CD4-positive, alpha-beta T cell (primary cell): ENCODE measurements around the gene OXTR. TPM values are rescaled to one million over a fixed set of nuclear protein-coding genes. Genes with fewer than 3 reads are reported as not detected.

Source experiments
- ATAC-seq: fragments of 200-7000 bp; cut with Tn5 transposase; one replicate; pipeline ENCODE4 v1.10.0; 2022; ENCODE audit warnings: mild to moderate bottlenecking; ENCODE audit not compliant: poor library complexity
- CTCF ChIA-PET: fragments of 350-600 bp; sonication (Branson Sonifier 250); formaldehyde crosslinking; loops from one replicate; lab custom pipeline; 2021; ENCODE audit warnings: antibody characterized with exemption, inconsistent platforms; lab: Charles Lee
- POLR2A ChIA-PET: fragments of 350-600 bp; sonication (Branson Sonifier 250); formaldehyde crosslinking; loops from one replicate; lab custom pipeline; 2021; ENCODE audit warnings: antibody characterized with exemption, inconsistent platforms; lab: Charles Lee
- DNase-seq, 14 experiments: peaks; one replicate each; pipeline ENCODE4 v3.0.0-alpha.2; 2013 to 2020; ENCODE audit warnings: mixed read lengths in 2 of 14
- H3K27ac ChIP-seq, 2 donors: one replicate each; pipeline versions ENCODE4 v1.5.1 to v1.7.0; 2013; ENCODE audit warnings: low read length in 2 of 2, low read depth in 1 of 2, mild to moderate bottlenecking in 1 of 2
- H3K27me3 ChIP-seq, 2 experiments: 1 replicate in 1 of 2; 2 replicates in 1 of 2; pipeline versions ENCODE4 v1.6.1 to v1.7.0; 2013; ENCODE audit warnings: low read length in 2 of 2, control low read depth in 1 of 2, mild to moderate bottlenecking in 1 of 2, moderate library complexity in 1 of 2; ENCODE audit not compliant: insufficient read depth in 2 of 2, control insufficient read depth in 1 of 2
- H3K36me3 ChIP-seq: one replicate; pipeline ENCODE4 v1.6.1; 2013; ENCODE audit warnings: low read length, control low read depth; ENCODE audit not compliant: insufficient read depth
- H3K4me1 ChIP-seq: one replicate; pipeline ENCODE4 v1.6.1; 2013; ENCODE audit warnings: low read length, control low read depth; ENCODE audit not compliant: insufficient read depth
- H3K4me3 ChIP-seq: one replicate; pipeline ENCODE4 v1.5.1; 2013; ENCODE audit warnings: mild to moderate bottlenecking, low read length, moderate library complexity
- H3K9me3 ChIP-seq, 2 experiments: 1 replicate in 1 of 2; 2 replicates in 1 of 2; pipeline versions ENCODE4 v1.6.1 to v1.7.0; 2013; ENCODE audit warnings: low read length in 2 of 2, mild to moderate bottlenecking in 2 of 2, control low read depth in 1 of 2, moderate library complexity in 1 of 2; ENCODE audit not compliant: control insufficient read depth in 1 of 2, insufficient read depth in 1 of 2
- H3K27ac Mint-ChIP-seq: one replicate; pipeline ENCODE4 v1.8.0; 2020; ENCODE audit warnings: mixed read lengths
- H3K27me3 Mint-ChIP-seq: one replicate; pipeline ENCODE4 v1.8.0; 2021; ENCODE audit warnings: mixed read lengths
- H3K36me3 Mint-ChIP-seq: one replicate; pipeline ENCODE4 v1.8.0; 2021; ENCODE audit warnings: low read depth, mixed read lengths
- H3K4me1 Mint-ChIP-seq: one replicate; pipeline ENCODE4 v1.8.0; 2021; ENCODE audit warnings: low read depth, mixed read lengths
- H3K4me3 Mint-ChIP-seq: one replicate; pipeline ENCODE4 v1.8.0; 2020; ENCODE audit warnings: mild to moderate bottlenecking, mixed read lengths
- H3K9me3 Mint-ChIP-seq: one replicate; pipeline ENCODE4 v1.8.0; 2020; ENCODE audit warnings: mixed read lengths
- intact Hi-C, 2 experiments: fragments of 100-400 bp; cut with DNase I in 1 of 2; cut with micrococcal nuclease in 1 of 2; formaldehyde crosslinking; loops; one replicate each; pipeline versions ENCODE4 v1.15.1 to v1.9.0; 2023 to 2025; cut with DNase I, micrococcal nuclease
- total RNA-seq, 174 experiments: library from RNA in 2 of 174; stranded (reverse) in 2 of 174; gene quantifications; one replicate each; pipeline ENCODE4 v1.2.3 and lab custom pipeline; 2021 to 2026
- TF ChIP-seq, protein P1 (sequence below): fragments of 200-600 bp; IDR thresholded peaks from one replicate; pipeline ENCODE4 v1.8.0; 2022; ENCODE audit warnings: antibody characterized with exemption, mild to moderate bottlenecking

OXTR gene
- total RNA-seq, 2 experiments from 2014 or later, result 0.11 to 0.17 TPM

DNA sequence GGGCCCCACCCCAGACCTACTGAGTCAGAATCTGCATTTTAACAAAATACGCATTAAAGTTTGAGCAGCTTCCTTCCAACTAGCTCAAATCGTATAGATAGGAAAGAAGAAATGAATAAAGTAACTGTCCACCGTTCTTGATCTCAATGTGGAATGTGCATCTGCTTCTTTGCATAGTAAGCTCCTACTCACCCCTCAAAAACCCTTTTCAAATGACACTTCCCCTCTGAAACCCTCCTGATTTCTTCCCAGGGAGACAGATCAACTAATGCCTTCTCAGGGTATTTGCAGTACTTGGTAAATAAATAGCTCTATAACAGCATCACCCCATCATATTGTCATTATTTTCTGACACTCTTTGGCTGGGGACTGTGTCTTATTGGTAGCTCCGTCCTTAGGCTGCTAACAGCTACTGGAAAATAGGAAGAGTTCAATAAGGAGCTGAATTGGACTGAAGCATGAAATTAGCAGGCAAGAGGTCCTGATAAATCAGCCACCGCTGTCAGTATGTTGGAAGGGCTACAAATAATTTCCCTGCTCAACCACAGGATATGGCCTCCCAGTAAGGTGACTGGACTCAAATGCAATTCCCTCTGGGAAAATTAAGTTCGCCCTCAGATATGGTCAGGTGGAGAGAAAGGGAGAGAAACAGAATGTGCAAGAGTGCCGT lies 10.2 kb downstream of the OXTR start:
- ChIA-PET CTCF (interaction anchor here (1.7 kb wide), 1 partner anchor 10 kb away, joined by 3 read pairs; the partner anchor contains the start of gene OXTR), POLR2A (no interaction called here)
- TF ChIP-seq, protein P1, sequence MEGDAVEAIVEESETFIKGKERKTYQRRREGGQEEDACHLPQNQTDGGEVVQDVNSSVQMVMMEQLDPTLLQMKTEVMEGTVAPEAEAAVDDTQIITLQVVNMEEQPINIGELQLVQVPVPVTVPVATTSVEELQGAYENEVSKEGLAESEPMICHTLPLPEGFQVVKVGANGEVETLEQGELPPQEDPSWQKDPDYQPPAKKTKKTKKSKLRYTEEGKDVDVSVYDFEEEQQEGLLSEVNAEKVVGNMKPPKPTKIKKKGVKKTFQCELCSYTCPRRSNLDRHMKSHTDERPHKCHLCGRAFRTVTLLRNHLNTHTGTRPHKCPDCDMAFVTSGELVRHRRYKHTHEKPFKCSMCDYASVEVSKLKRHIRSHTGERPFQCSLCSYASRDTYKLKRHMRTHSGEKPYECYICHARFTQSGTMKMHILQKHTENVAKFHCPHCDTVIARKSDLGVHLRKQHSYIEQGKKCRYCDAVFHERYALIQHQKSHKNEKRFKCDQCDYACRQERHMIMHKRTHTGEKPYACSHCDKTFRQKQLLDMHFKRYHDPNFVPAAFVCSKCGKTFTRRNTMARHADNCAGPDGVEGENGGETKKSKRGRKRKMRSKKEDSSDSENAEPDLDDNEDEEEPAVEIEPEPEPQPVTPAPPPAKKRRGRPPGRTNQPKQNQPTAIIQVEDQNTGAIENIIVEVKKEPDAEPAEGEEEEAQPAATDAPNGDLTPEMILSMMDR, result no peak
- Histone ChIP-seq H3K27ac (no peak overlapping the region), H3K9me3 (peaks cover 0 to 4% of the 10 kb centered on the region in 2 experiments), H3K4me1 (no peaks in the 10 kb centered on the region), H3K4me3 (no peak overlapping the region), H3K27me3 (no peaks in the 10 kb centered on the region), H3K36me3 (no peaks in the 10 kb centered on the region)
- Mint-ChIP-seq H3K27me3 (peaks cover 5% of the 10 kb centered on the region), H3K9me3 (no peaks in the 10 kb centered on the region), H3K4me3 (no peak overlapping the region), H3K27ac (no peak overlapping the region), H3K36me3 (no peaks in the 10 kb centered on the region), H3K4me1 (no peaks in the 10 kb centered on the region)
- no peak for DNase-seq
- no peak for ATAC-seq
- intact Hi-C loops, result no loop called here

DNA sequence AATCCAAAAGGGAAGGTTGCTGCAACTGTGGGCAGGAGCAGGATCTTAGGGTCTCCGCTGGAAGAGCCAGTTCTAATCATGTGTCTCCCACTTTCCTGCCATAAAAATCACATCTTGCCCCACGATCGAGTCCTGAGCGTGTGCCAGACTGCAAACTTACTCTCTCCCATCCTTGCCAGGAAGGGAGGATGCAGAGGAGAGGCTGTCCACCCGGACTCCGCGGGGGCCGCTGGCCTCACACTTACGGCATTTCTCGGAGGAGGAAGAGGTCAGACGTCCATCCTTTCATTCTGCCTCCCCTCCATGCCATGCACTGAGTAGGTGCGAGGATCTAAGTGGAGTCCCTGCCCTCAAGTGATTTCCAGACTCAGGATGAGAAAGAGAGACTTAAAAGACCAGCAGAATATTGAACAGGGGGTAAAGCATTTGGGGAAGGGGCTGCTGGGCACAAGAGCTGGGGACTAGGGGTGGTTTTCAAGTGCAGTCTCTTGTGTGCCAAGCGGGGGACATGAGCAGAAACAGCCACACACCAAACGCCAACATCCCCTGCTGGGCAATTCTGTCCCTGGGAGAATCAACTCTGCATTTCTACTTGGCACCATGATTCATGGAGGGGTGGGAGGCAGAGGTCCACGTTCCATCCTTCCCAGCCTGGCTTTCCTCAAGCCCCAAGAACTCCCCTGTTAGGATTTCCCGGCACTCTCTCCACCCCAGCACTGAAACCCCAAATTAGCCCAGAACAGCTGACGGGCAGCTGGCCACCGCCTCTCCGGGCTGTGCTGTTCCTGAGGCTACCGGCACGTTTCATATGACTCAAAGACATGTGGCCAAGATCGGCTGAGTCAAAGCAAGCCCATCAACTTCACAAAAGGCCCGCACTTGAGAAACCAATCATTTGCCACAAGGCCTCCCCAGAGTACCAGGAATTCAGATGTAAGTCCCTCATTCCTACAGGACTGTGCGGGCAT lies 11.6 kb downstream of the OXTR start:
- CTCF ChIA-PET, result no interaction called here
- Mint-ChIP-seq H3K27me3 (peaks cover 5% of the 10 kb centered on the region), H3K4me1 (no peaks in the 10 kb centered on the region), H3K27ac (no peak overlapping the region), H3K36me3 (no peaks in the 10 kb centered on the region), H3K9me3 (no peaks in the 10 kb centered on the region), H3K4me3 (no peak overlapping the region)
- TF ChIP-seq, protein P1, result no peak
- Histone ChIP-seq H3K27me3 (no peaks in the 10 kb centered on the region), H3K9me3 (peaks cover 0 to 4% of the 10 kb centered on the region in 2 experiments), H3K4me1 (no peaks in the 10 kb centered on the region), H3K4me3 (no peak overlapping the region), H3K27ac (no peak overlapping the region), H3K36me3 (no peaks in the 10 kb centered on the region)
- no peak for DNase-seq
- POLR2A ChIA-PET, result no interaction called here
- no peak for ATAC-seq
- intact Hi-C loops, result no loop called here

DNA sequence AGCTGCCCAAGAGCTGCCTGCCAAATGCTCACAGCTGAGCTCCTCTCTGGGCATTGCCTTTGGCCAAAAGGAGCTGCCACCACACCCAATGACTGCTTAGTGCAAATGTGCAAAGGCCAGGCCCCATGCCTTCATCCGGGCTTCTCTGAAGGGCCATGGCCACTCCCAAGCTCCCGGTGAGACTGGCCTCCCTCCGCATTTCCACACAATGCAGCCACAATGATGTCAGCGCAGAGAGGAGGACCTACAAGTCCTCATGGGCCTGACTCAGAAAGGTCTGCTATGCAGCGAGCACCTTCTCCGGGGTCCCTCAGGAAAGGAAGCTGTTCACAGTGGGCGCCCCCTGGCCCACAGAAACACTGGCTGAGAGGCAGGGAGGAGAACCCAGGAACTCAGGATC lies 12.7 kb downstream of the OXTR start:
- Mint-ChIP-seq H3K36me3 (no peaks in the 10 kb centered on the region), H3K4me3 (no peak overlapping the region), H3K27me3 (peaks cover 5% of the 10 kb centered on the region), H3K4me1 (no peaks in the 10 kb centered on the region), H3K9me3 (no peaks in the 10 kb centered on the region), H3K27ac (no peak overlapping the region)
- Histone ChIP-seq H3K27ac (no peak overlapping the region), H3K27me3 (no peaks in the 10 kb centered on the region), H3K4me3 (no peak overlapping the region), H3K9me3 (peaks cover 0 to under 1% of the 10 kb centered on the region in 2 experiments), H3K36me3 (no peaks in the 10 kb centered on the region), H3K4me1 (no peaks in the 10 kb centered on the region)
- intact Hi-C loops, result no loop called here
- TF ChIP-seq, protein P1, result no peak
- CTCF ChIA-PET, result no interaction called here
- no peak for ATAC-seq
- POLR2A ChIA-PET, result no interaction called here
- DNase-seq, result no peak
